OCI-LY7 (cell line): Measurements from ENCODE around the gene RNF14.

Source experiments
- EZH2phosphoT487 ChIP-seq: fragments of 200-600 bp; sonication (generic); IDR thresholded peaks from 2 replicates; pipeline ENCODE4 v1.6.1; 2018; ENCODE audit warnings: low read depth, borderline replicate concordance, mild to moderate bottlenecking, mixed run types, antibody characterized with exemption, low read length, moderate library complexity, mixed read lengths
- TF ChIP-seq, protein P1 (sequence below): fragments of 200-600 bp; sonication (generic); conservative IDR thresholded peaks from 2 replicates; pipeline ENCODE4 v1.5.1; 2014; ENCODE audit warnings: mild to moderate bottlenecking, antibody characterized with exemption, low read length, moderate library complexity, mixed read lengths

DNA sequence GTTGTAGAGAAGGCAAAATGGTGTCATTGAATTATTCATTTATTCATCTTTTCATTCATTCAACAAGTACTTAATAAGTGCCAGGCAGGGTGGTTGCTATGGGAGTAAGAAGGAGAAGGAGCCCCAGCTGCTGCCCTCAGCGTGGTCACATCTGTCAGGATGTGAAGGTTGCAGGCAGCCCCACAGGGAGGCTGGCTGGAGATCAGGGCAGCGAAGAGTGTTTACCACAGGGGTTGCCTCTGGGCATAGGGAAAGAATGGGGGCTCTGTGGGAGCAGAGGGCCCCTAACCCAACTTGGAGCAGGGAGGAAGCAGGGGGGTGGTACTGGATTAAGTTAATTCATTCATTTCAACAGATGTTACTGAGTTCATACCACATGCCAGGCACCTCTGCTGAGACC, 16.9 kb upstream of the RNF14 start:
- TF ChIP-seq EZH2phosphoT487 = no peak
- TF ChIP-seq, protein P1, sequence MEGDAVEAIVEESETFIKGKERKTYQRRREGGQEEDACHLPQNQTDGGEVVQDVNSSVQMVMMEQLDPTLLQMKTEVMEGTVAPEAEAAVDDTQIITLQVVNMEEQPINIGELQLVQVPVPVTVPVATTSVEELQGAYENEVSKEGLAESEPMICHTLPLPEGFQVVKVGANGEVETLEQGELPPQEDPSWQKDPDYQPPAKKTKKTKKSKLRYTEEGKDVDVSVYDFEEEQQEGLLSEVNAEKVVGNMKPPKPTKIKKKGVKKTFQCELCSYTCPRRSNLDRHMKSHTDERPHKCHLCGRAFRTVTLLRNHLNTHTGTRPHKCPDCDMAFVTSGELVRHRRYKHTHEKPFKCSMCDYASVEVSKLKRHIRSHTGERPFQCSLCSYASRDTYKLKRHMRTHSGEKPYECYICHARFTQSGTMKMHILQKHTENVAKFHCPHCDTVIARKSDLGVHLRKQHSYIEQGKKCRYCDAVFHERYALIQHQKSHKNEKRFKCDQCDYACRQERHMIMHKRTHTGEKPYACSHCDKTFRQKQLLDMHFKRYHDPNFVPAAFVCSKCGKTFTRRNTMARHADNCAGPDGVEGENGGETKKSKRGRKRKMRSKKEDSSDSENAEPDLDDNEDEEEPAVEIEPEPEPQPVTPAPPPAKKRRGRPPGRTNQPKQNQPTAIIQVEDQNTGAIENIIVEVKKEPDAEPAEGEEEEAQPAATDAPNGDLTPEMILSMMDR = no peak
